IPS DF 4.7 (cell line): Measurements from ENCODE around the gene UBXN6.
A peak's percentile ranks its signal among the peaks of the same experiment; 100 is the strongest.

Source experiments
- DNase-seq: peaks from one replicate; pipeline ENCODE4 v3.0.0-alpha.2; 2013; ENCODE audit warnings: low spot score; ENCODE audit errors: extremely low read depth

Gene UBXN6

DNA sequence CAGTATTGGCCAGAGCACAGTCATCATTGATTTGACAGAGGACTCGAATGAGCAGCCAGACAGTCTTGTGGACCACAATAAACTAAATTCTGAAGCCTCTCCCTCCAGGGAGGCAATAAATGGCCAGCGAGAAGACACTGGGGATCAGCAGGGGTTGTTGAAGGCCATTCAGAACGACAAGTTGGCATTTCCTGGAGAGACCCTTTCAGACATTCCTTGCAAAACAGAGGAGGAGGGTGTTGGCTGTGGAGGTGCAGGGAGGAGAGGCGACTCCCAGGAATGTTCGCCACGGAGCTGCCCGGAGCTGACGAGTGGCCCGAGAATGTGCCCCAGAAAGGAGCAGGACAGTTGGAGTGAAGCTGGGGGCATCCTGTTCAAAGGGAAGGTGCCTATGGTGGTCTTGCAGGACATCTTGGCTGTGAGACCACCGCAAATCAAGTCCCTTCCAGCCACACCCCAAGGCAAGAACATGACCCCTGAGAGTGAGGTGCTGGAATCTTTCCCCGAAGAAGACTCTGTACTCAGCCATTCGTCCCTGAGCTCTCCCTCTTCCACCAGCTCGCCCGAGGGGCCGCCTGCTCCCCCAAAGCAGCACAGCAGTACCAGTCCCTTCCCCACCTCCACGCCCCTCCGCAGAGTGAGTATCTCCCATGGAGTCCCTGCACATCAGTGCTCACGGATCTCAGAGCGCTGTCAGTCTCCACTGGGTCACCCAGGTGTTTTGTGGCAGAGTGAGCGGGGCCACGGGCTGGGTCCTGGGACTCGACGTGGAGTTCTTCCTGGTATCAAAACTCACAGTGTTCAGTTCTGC is 48.3 kb downstream of the UBXN6 start:
- peak; percentile 98 for DNase-seq

GRCh38 chr19:4406626-4407025 is 51.0 kb downstream of the UBXN6 start:
- DNase-seq: no peak

DNA sequence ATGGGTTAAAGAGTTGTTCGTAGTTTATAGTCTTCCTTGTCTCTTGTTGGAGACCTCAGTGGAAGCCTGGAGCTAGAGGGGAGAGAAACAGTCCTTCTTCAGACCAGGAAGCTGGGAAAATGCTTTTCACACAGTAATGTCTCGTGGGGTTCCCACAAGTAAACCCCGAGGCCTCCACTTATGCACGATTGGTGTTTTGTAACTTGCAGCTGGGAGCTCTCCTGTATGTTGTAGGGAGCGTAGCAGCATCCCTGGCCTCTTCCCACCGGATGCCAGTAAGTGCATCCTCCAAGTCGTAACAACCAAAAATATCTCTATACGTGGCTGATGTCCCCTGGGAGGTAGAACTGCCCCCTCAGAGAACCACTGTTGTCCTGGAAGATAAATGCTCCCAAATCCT is 51.6 kb downstream of the UBXN6 start:
- no peak for DNase-seq

- no peak for DNase-seq
These were observed 54.4 kb downstream of the UBXN6 start for GRCh38 chr19:4403005-4403761.

DNA sequence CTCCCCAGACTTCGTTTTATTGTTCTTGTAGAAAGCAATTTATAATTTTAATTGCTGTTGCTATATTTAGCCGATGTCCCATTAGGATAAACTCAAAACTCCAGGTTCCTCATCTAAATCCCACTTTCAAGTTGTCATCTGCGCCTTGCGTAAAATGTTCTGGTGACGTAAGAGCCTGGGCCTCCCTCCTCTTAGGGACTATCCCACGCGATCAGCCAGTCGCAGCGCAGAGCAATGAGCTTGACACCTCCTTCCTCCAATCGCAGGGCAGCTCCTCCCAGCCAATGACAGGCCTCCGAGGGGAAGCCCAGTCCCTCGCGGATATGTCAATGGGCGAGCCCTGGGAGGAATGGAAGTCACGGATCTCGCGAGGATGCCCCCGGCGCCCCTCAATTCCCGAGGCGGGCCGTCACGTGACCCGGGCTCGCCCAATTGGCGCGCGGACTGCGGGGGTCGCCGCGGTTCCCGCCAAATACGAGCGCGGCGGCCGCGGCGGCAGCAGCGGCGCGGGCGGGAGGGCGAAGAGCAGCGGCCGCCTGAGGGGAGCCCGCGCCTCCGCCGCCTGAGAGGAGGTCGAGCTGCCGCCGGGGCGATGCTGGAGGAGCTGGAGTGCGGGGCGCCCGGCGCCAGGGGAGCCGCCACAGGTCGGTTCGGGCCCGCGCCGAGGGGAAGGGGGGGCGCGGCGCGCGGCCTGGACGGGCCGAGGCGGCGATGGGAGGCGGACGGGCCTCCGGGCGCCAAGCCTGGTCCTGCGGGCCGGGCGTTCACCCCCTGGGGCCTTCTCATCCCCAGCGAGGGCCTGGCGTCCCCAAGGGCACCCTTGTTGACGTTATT is 55.2 kb downstream of the UBXN6 start, which contains the start of gene CHAF1A:
Gene CHAF1A, plus strand, starts transcription at position 470 of the 834 bp plus-strand sequence. Its CDS starts 123 bp downstream, at position 593.
- peak; percentile 99 for DNase-seq

- no peak for DNase-seq
These were observed 55.8 kb downstream of the UBXN6 start for GRCh38 chr19:4401769-4402170.

DNA sequence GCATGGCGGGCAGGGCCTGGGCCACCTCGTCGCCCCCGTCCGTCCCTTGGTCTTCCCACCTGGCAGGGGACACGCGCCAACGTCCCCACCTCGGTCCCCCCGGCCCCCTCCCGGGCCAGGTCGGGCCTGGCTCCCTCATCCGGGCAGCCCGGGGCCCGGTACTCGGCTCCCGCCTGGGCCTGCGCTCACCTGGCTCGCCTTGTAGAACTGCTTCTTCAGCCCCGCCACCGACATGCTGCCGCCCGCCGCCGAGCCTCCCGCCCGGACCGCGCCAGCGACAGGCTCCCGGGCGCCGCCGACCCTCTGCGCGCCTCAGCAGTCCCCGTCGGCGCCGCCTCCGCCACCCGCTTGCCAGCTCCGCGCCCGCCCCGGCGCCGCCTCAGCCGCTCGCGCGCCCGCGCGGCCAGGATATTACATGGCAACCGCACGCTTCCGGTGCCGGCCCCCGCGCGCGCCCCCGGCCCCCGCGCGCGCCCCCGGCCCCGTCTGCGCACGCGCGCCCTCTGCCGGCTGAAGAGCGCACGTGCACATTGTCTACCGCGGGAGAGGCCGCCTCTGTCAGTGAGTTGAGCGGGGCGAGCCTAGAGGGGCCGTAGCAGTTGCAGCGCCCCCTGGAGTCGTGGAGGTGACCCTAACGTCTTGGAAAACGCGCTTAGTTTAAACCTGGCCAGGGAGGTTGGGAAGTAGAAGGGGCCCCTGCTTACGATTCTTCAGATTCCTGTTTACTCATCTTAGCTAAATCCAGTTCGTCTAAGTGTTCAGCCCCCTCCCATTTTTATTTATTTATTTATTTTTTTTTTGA is 57.3 kb downstream of the UBXN6 start, which contains the start of gene SH3GL1:
Gene SH3GL1, minus strand, starts transcription at position 413 of the 802 bp plus-strand sequence. Its CDS starts 179 bp downstream, at position 234.
- DNase-seq: peak; percentile 49

DNA sequence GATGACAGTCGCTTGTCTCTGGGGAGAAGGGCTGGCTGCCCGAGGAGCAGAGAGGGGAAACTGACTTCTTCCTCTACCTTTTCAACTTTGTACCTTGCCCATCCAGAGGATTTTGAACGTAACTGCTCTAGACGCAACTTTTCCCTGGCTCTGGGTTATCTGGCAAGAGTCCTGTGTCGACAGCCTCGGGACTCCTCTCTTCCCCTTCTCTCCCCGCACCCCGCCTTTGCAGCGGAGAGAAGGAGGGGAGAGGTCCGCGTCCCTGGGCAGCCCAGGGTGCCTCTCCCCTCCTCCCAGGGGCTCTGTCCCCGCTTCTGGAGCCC is 57.8 kb downstream of the UBXN6 start:
- no peak for DNase-seq

DNA sequence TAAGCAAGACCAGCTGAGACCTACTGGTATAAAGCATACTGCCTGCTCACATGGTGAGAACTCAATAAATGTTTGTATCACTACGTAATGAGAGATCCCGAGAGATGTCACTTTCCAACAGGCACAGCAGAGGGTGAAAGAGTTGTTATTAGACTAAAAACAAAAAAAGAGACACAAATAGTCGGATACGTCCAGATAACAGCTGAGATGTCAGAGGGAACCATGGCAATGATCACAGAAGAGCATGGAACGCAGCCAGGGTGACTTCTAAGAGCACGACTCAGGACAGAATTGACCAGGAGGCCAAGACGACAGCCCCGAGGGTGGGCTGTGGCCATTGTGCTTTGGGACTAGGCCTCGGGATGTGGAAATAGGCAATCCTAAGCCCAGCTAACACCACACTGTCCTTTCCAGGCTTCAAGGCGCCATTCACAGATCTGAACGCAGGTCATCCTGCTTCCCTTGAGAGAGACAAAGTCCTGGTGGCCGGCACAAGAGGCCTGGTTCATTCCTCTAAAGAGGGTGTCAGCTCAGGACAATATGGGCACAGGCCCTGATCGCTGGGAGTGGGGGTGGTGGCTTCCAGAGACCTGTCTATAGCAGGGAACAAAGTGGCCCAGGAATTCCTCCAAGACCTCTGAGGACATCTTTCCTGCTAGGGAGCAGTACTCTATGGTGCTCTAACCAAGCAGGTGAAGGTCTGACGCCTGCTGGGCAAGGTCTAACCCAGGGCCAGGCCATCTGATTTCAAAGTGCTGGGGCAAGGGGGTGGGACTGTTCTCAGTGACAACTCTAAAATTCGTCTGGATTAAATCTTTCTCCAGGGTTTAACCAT is 60.4 kb downstream of the UBXN6 start:
- DNase-seq: no peak
